Mesothelial cell of epicardium (in vitro differentiated cells): ENCODE measurements around the gene GSTP1. TPM values are rescaled to one million over a fixed set of nuclear protein-coding genes. Genes with fewer than 3 reads are reported as not detected.

ENCODE experiments used
- DNase-seq, 2 experiments: peaks; one replicate each; pipeline ENCODE4 v3.0.0; 2021; ENCODE audit warnings: low spot score in 2 of 2; ENCODE audit not compliant: unreplicated experiment in 2 of 2
- H3K27ac Mint-ChIP-seq: 2 replicates; pipeline ENCODE4 v1.8.0; 2021; ENCODE audit warnings: mixed read lengths
- H3K27me3 Mint-ChIP-seq: 2 replicates; pipeline ENCODE4 v1.8.0; 2021; ENCODE audit warnings: low read depth, mixed read lengths
- H3K36me3 Mint-ChIP-seq: 2 replicates; pipeline ENCODE4 v1.8.0; 2021; ENCODE audit warnings: mixed read lengths
- H3K4me1 Mint-ChIP-seq: 2 replicates; pipeline ENCODE4 v1.8.0; 2021; ENCODE audit warnings: mixed read lengths
- H3K4me3 Mint-ChIP-seq: 2 replicates; pipeline ENCODE4 v1.8.0; 2021; ENCODE audit warnings: mild to moderate bottlenecking, moderate library complexity, mixed read lengths
- H3K9me3 Mint-ChIP-seq: 2 replicates; pipeline ENCODE4 v1.8.0; 2021; ENCODE audit warnings: mixed read lengths
- CTCF ChIP-seq: fragments of 200-600 bp; sonication (generic); IDR thresholded peaks from one replicate; pipeline ENCODE4 v1.5.0; 2021; ENCODE audit warnings: antibody characterized with exemption; ENCODE audit not compliant: unreplicated experiment
- total RNA-seq: library from RNA; stranded (reverse); gene quantifications from 3 replicates; pipeline ENCODE4 v1.2.1, GENCODE V29; 2021

Gene GSTP1
- total RNA-seq, 1 donor from 2014 or later, result 875 TPM

- DNase-seq, result peak in 1 of 2 experiments; percentile 42
- no peak for TF ChIP-seq CTCF
- Mint-ChIP-seq H3K4me1 (peaks cover 55% of the 10 kb centered on the region), H3K9me3 (no peaks in the 10 kb centered on the region), H3K27ac (peak overlapping the region; percentile 96), H3K27me3 (peaks cover 6% of the 10 kb centered on the region), H3K4me3 (peak overlapping the region; percentile 48), H3K36me3 (peaks cover 13% of the 10 kb centered on the region)
Measured at GRCh38 chr11:67581469-67581868, 2.1 kb upstream of the GSTP1 start.

GRCh38 chr11:67582011-67582410 lies 1.6 kb upstream of the GSTP1 start:
- Mint-ChIP-seq H3K27ac (peak overlapping the region; percentile 96), H3K36me3 (peaks cover 19% of the 10 kb centered on the region), H3K4me1 (peaks cover 55% of the 10 kb centered on the region), H3K9me3 (no peaks in the 10 kb centered on the region), H3K4me3 (peak overlapping the region; percentile 51), H3K27me3 (peaks cover 5% of the 10 kb centered on the region)
- TF ChIP-seq CTCF, result no peak
- no peak for DNase-seq

- DNase-seq, result peak in 1 of 2 experiments; percentile 62
- H3K27ac Mint-ChIP-seq, result peak overlapping the region; percentile 93
- no peak for TF ChIP-seq CTCF
Measured at GRCh38 chr11:67584205-67584880, 731 bp downstream of the GSTP1 start.

GRCh38 chr11:67584881-67585873 lies 1.6 kb downstream of the GSTP1 start:
- Mint-ChIP-seq H3K36me3 (peaks cover 35% of the 10 kb centered on the region), H3K9me3 (no peaks in the 10 kb centered on the region), H3K27ac (peak overlapping the region; percentile 93), H3K4me3 (peak overlapping the region; percentile 85), H3K27me3 (peaks cover 5% of the 10 kb centered on the region), H3K4me1 (peaks cover 47% of the 10 kb centered on the region)
- TF ChIP-seq CTCF, result no peak
- no peak for DNase-seq

More at GRCh38 chr11:67584205-67584880, 731 bp downstream of the GSTP1 start:
- H3K9me3 Mint-ChIP-seq, result no peaks in the 10 kb centered on the region
- H3K36me3 Mint-ChIP-seq, result peaks cover 30% of the 10 kb centered on the region
- H3K4me1 Mint-ChIP-seq, result peaks cover 52% of the 10 kb centered on the region
- H3K27me3 Mint-ChIP-seq, result peaks cover 5% of the 10 kb centered on the region
- peak overlapping the region; percentile 85 for H3K4me3 Mint-ChIP-seq

GRCh38 chr11:67585911-67586310 lies 2.3 kb downstream of the GSTP1 start:
- Mint-ChIP-seq H3K27ac (peak overlapping the region; percentile 57), H3K27me3 (peaks cover 2% of the 10 kb centered on the region), H3K36me3 (peaks cover 35% of the 10 kb centered on the region), H3K4me1 (peaks cover 42% of the 10 kb centered on the region), H3K4me3 (peak overlapping the region; percentile 85), H3K9me3 (no peaks in the 10 kb centered on the region)
- DNase-seq, result no peak
- no peak for TF ChIP-seq CTCF
